Medulla oblongata (tissue), 1 donor: ENCODE measurements around the gene AHRR.
"Not testable (repeated sequence)": the region's sequence is repeated elsewhere in the genome, so short reads cannot be mapped to it uniquely, and the experiment has no call there.

Source experiments
- DNase-seq: peaks from one replicate; pipeline ENCODE4 v3.0.0-alpha.2; 2015; ENCODE audit errors: extremely low spot score

Gene AHRR

GRCh38 chr5:378301-378891 is 56.9 kb downstream of the AHRR start:
- no peak for DNase-seq

DNA sequence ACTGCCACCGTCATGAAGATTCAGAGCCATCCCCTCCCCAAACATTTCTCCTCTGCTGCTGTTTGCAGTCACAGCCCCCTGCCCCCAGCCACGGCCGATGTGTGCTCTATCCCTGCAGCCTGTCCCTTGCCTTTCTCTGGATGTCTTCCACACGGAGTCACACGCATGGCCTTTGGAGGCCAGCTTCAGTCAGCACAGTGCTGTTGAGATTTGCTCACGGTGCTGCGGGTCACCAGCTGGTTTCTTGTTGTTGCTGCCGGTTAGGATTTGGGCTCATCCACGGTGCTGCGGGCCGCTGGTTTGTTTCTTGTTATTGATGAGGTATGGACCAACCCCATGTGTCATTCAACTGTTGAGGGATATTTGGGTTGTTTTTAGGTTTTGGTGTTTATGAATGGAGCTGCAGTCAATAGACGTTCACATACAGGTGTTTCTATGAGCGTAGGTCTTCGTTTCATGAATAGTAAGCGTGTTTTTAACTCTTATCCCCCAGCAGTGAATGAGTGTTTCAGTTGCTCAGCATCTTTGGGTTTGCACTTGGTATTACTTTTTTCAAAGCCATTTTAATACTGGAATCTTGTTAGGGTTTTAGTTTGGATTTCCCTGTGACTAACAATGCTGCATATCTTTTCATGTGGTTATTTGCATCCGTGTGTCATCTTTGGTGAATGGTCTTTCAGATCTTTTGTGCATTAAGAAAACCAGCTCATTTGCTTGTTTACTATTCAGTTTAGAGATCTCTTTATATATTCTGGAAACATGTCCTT is 57.6 kb downstream of the AHRR start:
- DNase-seq, result no peak

- no peak for DNase-seq
These were observed 59.3 kb downstream of the AHRR start for GRCh38 chr5:380701-381309.

DNA sequence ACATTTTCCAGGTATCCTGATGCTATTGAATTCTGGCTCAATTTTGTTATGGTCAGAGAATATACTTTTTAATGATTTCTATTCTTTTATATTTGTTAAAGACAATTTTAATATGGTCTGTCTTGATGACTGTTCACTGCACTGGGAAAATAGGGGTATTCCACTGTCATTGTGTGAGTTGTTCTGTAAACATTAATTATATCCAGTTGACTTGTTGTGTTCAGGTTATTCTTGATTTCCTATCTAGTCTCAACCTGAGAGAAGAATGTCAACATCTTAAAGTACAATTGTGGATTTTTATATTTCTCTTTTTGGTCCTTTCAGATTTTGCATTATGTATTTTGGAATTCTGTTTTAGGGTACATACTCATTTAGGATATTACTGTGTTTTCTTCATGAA is 61.6 kb downstream of the AHRR start:
- DNase-seq, result no peak

DNA sequence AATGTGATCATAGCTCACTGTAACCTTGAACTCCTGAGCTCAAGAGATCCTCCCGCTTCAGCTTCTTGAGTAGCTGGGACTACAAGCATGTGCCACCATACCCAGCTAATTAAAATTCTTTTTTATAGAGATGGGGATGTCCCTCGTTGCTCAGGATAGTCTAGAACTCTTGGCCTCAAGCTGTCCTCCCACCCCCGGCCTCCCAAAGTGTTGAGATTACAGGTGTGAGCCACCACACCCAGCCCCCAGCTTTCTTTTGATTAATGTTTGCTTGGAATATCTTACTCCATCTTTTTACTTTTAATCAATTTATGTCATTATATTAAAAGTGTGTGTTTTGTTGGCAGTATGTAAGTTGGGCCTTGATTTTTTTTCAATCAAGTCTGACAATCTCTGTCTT is 62.1 kb downstream of the AHRR start:
- no peak for DNase-seq

DNA sequence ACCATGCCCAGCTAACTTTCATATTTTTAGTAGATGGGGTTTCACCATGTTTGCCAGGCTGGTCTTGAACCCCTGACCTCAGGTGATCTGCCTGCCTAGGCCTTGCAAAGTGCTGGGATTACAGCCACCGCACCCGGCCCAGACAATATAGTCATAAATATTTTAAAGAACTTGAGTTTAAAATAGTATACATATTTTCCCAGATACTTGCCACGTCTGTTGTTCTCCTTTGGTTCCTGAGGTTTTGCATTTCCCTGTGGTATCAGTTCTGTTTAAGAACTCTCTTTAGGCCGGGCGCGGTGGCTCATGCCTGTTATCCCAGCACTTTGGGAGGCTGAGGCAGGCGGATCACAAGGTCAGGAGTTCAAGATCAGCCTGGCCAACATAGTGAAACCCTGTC is 63.1 kb downstream of the AHRR start:
- not testable (repeated sequence) for DNase-seq

DNA sequence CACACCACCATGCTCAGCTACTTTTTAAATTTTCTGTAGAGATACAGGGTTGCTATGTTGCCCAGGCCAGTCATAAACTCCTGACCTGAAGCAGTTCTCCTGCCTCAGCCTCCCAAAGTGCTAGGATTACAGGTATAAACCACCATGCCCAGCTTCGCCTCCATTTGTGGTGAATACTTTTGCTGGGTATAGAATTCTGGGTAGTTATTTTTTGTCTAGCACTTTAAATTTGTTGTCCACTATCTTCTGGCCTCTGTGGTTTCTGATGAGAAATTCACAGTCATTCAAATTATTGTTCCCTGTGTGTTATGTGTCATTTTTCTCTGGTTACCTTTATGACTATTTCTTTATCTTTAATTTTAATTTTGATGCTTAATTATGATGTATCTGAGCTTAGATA is 63.8 kb downstream of the AHRR start:
- DNase-seq, result no peak

DNA sequence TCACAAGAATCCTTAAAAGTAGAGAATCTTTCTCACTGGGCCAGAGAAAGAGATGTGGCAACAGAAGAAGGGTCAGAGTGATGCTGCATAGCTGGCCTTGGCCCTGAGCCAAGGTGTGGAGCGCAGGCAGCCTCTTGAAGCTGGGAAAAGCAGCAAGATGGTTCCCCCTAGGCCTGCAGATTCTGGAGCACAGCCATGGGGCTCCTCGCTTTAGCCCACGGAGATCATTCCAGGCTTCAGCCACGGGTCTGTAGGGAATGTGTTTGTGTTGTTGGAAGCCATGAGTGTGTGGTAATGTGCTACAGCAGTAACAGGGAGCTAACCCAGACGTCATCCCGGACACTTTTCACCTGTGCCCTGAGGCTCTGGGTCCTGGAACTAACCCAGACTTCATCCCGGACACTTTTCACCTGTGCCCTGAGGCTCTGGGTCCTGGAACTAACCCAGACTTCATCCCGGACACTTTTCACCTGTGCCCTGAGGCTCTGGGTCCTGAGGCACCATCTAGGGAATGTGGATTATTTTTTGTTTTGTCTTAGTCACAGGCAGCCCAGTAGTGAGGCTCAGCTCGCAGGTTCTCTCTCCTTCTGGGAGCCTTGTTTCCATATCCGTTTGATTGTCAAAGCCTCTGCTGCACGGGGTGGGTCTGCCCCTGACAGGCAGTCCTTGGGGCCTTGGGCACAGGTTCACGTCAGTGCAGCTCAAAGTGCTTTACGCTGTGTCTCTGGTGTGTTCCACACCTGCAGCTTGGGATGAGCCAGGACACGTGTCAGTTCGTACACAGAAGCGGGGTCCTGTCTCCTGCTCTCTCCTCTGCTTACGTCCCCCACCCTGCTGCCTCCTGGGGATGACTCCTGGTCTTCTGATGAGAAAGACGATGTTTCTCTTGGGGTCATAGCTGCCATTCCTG is 65.2 kb downstream of the AHRR start:
- DNase-seq, result no peak

- DNase-seq, result no peak
These were observed 66.2 kb downstream of the AHRR start for GRCh38 chr5:387491-388265.

- no peak for DNase-seq
These were observed 67.0 kb downstream of the AHRR start for GRCh38 chr5:388266-389196.

GRCh38 chr5:389197-389821 is 67.8 kb downstream of the AHRR start:
- DNase-seq, result no peak

GRCh38 chr5:389891-390622 is 68.5 kb downstream of the AHRR start:
- no peak for DNase-seq

DNA sequence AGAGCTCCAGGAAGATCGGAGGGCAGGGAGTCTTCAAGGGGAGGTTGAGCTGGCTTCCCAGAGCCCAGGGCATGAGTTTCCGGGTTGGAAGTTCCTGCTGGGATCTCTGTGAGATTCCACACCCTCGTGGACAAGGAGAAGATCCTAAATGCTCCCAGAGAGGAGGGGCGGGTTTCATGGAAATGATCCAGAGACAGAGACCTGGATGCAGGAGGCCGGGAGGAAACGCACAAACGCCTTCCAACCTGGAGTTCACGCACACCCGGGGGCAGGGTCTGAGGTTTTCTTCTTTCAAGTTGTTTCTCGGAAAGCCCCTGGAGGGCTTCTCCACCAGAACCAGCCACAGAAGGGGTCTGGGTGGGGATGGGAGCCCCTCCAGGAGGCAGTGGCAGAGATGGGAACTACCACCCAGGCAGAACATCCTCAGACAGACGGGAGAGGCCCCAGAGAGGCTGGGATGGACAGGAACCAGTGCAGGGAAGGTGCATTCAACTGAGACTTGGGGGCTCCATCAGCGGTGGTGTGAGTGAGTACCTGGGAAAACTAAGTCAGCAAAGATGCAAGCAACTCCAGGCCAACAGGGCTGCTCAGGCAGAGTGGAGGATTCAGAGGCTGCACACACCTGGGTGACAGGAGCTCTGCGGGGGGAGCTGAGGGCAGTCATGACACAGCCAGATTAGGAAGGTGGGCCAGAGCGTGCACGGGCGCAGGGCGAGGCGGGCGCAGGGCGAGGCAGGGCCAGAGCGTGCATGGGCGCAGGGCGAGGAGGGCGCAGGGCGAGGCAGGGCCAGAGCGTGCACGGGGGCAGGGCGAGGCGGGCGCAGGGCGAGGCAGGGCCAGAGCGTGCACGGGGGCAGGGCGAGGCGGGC is 69.3 kb downstream of the AHRR start:
- DNase-seq, result no peak

- no peak for DNase-seq
These were observed 71.0 kb downstream of the AHRR start for GRCh38 chr5:392431-392988.

DNA sequence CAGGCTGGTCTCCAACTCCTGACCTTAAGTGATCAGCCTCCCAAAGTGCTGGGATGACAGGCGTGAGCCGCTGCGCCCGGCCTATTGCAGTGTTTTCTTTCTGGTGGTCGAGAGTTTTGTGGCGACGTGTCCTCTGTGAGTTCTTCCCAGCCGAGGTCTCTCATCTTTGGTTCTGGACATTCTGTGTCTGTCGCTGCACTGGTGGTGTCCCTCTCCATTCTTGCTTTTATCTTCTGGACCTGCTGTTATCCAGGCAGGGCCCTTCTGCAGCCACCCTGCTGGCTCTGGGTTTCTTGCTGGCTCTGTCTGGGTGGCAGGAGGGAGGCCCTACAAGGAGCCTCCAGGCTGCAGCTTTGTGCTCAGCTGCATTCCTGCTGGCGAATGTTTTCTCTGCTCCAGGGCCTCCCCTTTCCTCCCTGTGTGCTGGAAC is 72.3 kb downstream of the AHRR start:
- DNase-seq, result no peak

- no peak for DNase-seq
These were observed 73.2 kb downstream of the AHRR start for GRCh38 chr5:394671-395155.

DNA sequence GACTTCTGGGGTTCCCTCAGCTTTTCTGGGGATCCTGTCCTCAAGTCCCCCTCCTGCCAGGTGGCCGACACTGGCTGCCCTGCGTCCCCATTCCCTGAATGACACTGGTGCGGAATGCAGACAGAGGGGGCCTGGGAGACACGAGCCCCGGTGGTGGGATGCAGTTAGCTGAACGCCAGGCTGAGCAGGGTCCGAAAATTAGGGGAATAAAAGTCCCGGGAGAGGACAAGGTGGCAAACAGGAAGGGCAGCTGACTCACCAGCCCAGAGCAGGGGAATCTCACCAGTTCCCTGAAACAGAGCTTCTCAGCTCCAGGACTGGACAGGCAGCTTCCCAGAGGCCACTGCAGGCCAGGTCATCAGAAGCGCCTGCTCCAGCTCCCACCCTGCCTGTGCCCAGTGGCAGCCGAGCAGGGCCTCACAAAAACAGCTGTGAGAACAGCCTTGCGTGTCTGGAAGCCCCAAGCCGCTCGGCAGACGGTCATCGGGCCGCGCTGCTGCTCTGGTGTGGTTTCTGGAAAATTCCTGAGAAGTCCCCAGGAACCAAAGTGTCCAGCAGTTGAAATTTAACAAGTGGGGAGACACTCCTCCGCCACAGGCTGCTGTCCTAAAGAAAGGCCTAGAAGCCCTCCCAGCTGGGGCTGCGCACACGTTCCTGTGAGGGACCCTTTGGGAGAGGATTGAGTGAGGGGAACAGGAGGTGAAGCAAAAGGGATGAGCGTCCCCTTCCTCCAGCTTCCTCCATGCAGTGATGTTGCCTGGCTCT is 73.8 kb downstream of the AHRR start:
- DNase-seq, result no peak
